Gastrocnemius medialis (tissue), 4 donors: Measurements from ENCODE around the gene PPIP5K1.

Experiments used
- CTCF ChIP-seq, 5 experiments: fragments of 450-650 bp in 3 of 5; fragments of 200-600 bp in 2 of 5; sonication (generic) in 2 of 5; IDR thresholded peaks in 4 of 5; conservative IDR thresholded peaks in 1 of 5; 1 replicate in 4 of 5; 2 replicates in 1 of 5; pipeline ENCODE4 v1.5.1; 2016 to 2019; ENCODE audit warnings: antibody characterized with exemption in 5 of 5, mild to moderate bottlenecking in 3 of 5, moderate library complexity in 3 of 5
- POLR2A ChIP-seq, 2 donors: fragments of 450-650 bp; IDR thresholded peaks; one replicate each; pipeline ENCODE4 v1.6.1; 2017; ENCODE audit warnings: antibody characterized with exemption in 2 of 2, mild to moderate bottlenecking in 2 of 2, moderate library complexity in 2 of 2

GRCh38 chr15:43508421-43508820 is 81.6 kb downstream of the PPIP5K1 start:
- TF ChIP-seq CTCF (IDR thresholded peaks at IDR 0.05 in 4 of 5, conservative IDR thresholded peaks at IDR 0.05 in 1 of 5), result no peak
- TF ChIP-seq POLR2A (IDR thresholded peaks at IDR 0.05), result no peak
